ENCODE results near the gene SBF2. TPM values are rescaled to one million over a fixed set of nuclear protein-coding genes. Genes with fewer than 3 reads are reported as not detected.

The SBF2 gene
- total RNA-seq, 1 experiment from 2014 or later, result 30.2 TPM

GRCh38 chr11:10049756-10050155, 244.3 kb downstream of the SBF2 start:
- Histone ChIP-seq H4K20me1 (ENCODE audit: control insufficient read depth, insufficient read depth, insufficient read length) (no peaks in the 10 kb centered on the region), H3K23me2 (ENCODE audit: insufficient read length, low read depth, low read length, poor library complexity, severe bottlenecking) (no peaks in the 10 kb centered on the region), H2AK5ac (ENCODE audit: insufficient read length, low read length) (no peak overlapping the region), H3K9me3 (ENCODE audit: control insufficient read depth, low read depth, low read length) (no peaks in the 10 kb centered on the region), H3K14ac (ENCODE audit: insufficient read depth, low read length) (no peak overlapping the region), H4K5ac (ENCODE audit: insufficient read length, low read depth, low read length) (no peak overlapping the region), H2AFZ (ENCODE audit: low read length) (no peak overlapping the region), H2BK15ac (ENCODE audit: low read depth, low read length) (no peak overlapping the region), H3K4me2 (ENCODE audit: insufficient read depth, insufficient read length, low read length) (no peak overlapping the region), H3K27me3 (ENCODE audit: insufficient read depth, low read length) (no peaks in the 10 kb centered on the region), H3K27ac (ENCODE audit: insufficient read length, low read depth, low read length) (no peak overlapping the region), H3K4ac (ENCODE audit: low read depth, low read length) (no peak overlapping the region), H3K9ac (ENCODE audit: extremely low read depth, insufficient read length, low read length) (no peak overlapping the region), H4K91ac (ENCODE audit: insufficient read length, low read depth, low read length) (no peak overlapping the region), H4K8ac (replicated peaks; ENCODE audit: insufficient read length, low read depth, low read length) (no peak overlapping the region), H3K79me2 (ENCODE audit: insufficient read depth, low read length) (no peaks in the 10 kb centered on the region), H3K23ac (ENCODE audit: insufficient read length, low read depth, low read length) (no peak overlapping the region), H3K18ac (ENCODE audit: insufficient read length, low read depth, low read length) (no peak overlapping the region), H2BK12ac (ENCODE audit: insufficient read length, low read depth, low read length) (no peak overlapping the region), H3K56ac (ENCODE audit: insufficient read length, low read depth, low read length) (no peak overlapping the region), H3K4me1 (ENCODE audit: insufficient read depth, low read length) (no peaks in the 10 kb centered on the region), H3T11ph (ENCODE audit: low read length) (no peak overlapping the region), H2BK20ac (ENCODE audit: low read depth, low read length, poor library complexity, severe bottlenecking) (no peak overlapping the region), H2BK5ac (ENCODE audit: insufficient read length, low read length) (no peak overlapping the region), H3K79me1 (ENCODE audit: insufficient read depth, low read depth, low read length, poor library complexity, severe bottlenecking) (no peaks in the 10 kb centered on the region), H2BK120ac (ENCODE audit: low read depth, low read length, poor library complexity, severe bottlenecking) (no peak overlapping the region)
- H3K27ac Mint-ChIP-seq, result no peak overlapping the region
- TF ChIP-seq, protein P1, sequence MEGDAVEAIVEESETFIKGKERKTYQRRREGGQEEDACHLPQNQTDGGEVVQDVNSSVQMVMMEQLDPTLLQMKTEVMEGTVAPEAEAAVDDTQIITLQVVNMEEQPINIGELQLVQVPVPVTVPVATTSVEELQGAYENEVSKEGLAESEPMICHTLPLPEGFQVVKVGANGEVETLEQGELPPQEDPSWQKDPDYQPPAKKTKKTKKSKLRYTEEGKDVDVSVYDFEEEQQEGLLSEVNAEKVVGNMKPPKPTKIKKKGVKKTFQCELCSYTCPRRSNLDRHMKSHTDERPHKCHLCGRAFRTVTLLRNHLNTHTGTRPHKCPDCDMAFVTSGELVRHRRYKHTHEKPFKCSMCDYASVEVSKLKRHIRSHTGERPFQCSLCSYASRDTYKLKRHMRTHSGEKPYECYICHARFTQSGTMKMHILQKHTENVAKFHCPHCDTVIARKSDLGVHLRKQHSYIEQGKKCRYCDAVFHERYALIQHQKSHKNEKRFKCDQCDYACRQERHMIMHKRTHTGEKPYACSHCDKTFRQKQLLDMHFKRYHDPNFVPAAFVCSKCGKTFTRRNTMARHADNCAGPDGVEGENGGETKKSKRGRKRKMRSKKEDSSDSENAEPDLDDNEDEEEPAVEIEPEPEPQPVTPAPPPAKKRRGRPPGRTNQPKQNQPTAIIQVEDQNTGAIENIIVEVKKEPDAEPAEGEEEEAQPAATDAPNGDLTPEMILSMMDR (conservative IDR thresholded peaks at IDR 0.05), result no peak
- peaks cover 1 to 11% (median 8%) of the 10 kb centered on the region in 3 experiments for H3K36me3 Mint-ChIP-seq (ENCODE audit: insufficient read depth in 1 of 3, low read depth in 3 of 3)
- peaks cover under 1 to 5% of the 10 kb centered on the region in 2 experiments; a peak in 2 of 4 replicates for H3K4me1 Mint-ChIP-seq
- no peak overlapping the region for H3K4me3 Mint-ChIP-seq
- no peak for DNase-seq
- H3K9me3 Mint-ChIP-seq, result peaks cover 9 to 12% of the 10 kb centered on the region in 2 experiments
- no peaks in the 10 kb centered on the region for H3K27me3 Mint-ChIP-seq (ENCODE audit: low read depth)
- WGBS (ENCODE audit: extremely low coverage, insufficient read length, low lambda C conversion rate), result no CpG with 5 or more reads among the region's 3 CpGs

All from H9 (cell line).